Stomach (tissue), 9 donors: ENCODE measurements around the gene ERCC6L2. TPM values are rescaled to one million over a fixed set of nuclear protein-coding genes. Genes with fewer than 3 reads are reported as not detected.

Source experiments
- DNase-seq, 2 donors: peaks; one replicate each; pipeline versions ENCODE4 v3.0.0 to v3.0.0-alpha.2; 2013 to 2019
- H3K27ac ChIP-seq, 5 donors: fragments of 200-600 bp in 4 of 5; sonication (generic) in 4 of 5; one replicate each; pipeline ENCODE4 v1.5.1; 2013 to 2019; ENCODE audit warnings: mild to moderate bottlenecking in 1 of 5, moderate library complexity in 1 of 5
- H3K27me3 ChIP-seq, 3 donors: fragments of 200-600 bp; sonication (generic); one replicate each; pipeline ENCODE4 v1.5.1; 2017 to 2019; ENCODE audit warnings: mixed run types in 1 of 3
- H3K36me3 ChIP-seq, 4 donors: fragments of 200-600 bp; sonication (generic); 1 replicate in 3 of 4; 2 replicates in 1 of 4; pipeline ENCODE4 v1.5.1; 2016 to 2019
- H3K4me1 ChIP-seq, 4 donors: fragments of 200-600 bp; sonication (generic); one replicate each; pipeline ENCODE4 v1.5.1; 2016 to 2019
- H3K4me3 ChIP-seq, 4 donors: fragments of 200-600 bp; sonication (generic) in 3 of 4; one replicate each; pipeline ENCODE4 v1.5.1; 2016 to 2019; ENCODE audit warnings: mild to moderate bottlenecking in 1 of 4
- H3K9me3 ChIP-seq, 4 donors: fragments of 200-600 bp; sonication (generic); one replicate each; pipeline ENCODE4 v1.5.1; 2016 to 2019
- EP300 ChIP-seq: sonication (generic); formaldehyde crosslinking; IDR thresholded peaks from one replicate; pipeline ENCODE4 v1.6.1; 2017; ENCODE audit warnings: antibody characterized with exemption
- POLR2A ChIP-seq, 4 donors: fragments of 450-650 bp; IDR thresholded peaks; one replicate each; pipeline ENCODE4 v1.6.1; 2016; ENCODE audit warnings: antibody characterized with exemption in 4 of 4, control low read depth in 2 of 4, mild to moderate bottlenecking in 1 of 4, moderate library complexity in 1 of 4
- POLR2AphosphoS5 ChIP-seq, 3 donors: sonication (generic); formaldehyde crosslinking; IDR thresholded peaks; one replicate each; pipeline ENCODE4 v1.6.1; 2016; ENCODE audit warnings: antibody characterized with exemption in 3 of 3
- WGBS, 5 donors: extraction: QIAGEN DNeasy Blood & Tissue Kit in 3 of 5; methylation state at CpG; one replicate each; pipeline versions ENCODE4 v1.1.5 to v1.1.7; 2013 to 2018; 5-methylcytosine and 5-hydroxymethylcytosine counted together
- intact Hi-C: fragments of 100-400 bp; cut with DNase I; formaldehyde crosslinking; loops from one replicate; pipeline ENCODE4 v1.15.1; 2023; ENCODE audit warnings: low total_unique reads
- polyA plus RNA-seq, 3 donors: library from polyadenylated mRNA; stranded (reverse); fragments of 200-250 nt; gene quantifications; one replicate each; pipeline ENCODE4 v1.2.3, GENCODE V29; 2013
- total RNA-seq, 5 donors: library from RNA; depleted of rRNA; stranded (reverse); fragments of >200 nt; gene quantifications; one replicate each; pipeline versions ENCODE4 v1.1.0 to v1.2.3, GENCODE V29; 2014 to 2016
- TF ChIP-seq, protein P1 (sequence below), 7 experiments: fragments of 450-650 bp in 4 of 7; fragments of 200-600 bp in 3 of 7; sonication (generic) in 3 of 7; IDR thresholded peaks; one replicate each; pipeline ENCODE4 v1.5.1; 2016 to 2019; ENCODE audit warnings: antibody characterized with exemption in 7 of 7, control low read depth in 2 of 7, mild to moderate bottlenecking in 1 of 7
- donor health status: healthy with polysubstance abuse.
- donor health status: Bipolar disorder and iron deficiency.
- donor health status: healthy.

Gene ERCC6L2
- total and polyA plus RNA-seq, 8 donors, result 3.9 to 218 (median 34.1) TPM

DNA sequence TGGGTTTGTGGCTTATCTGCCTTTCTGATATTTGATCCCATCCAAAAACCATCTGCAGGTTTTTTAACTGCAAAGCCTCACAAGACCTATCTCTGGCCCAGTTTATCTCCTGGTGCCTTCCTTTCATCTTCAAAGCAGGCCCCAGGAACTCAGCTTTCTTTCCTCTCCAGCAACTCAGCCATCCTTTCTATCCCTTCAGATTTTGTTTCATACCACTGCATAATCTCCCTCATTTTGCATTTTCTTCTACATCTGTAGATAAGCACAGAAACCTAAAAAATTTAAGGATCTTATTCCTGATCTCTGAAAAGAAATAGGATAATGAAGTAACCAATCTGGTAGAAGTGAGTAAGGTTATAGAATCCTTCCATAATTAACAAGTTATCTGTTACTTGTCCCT is 19.5 kb upstream of the ERCC6L2 start:
- intact Hi-C loops, result no loop called here
- TF ChIP-seq POLR2AphosphoS5 (IDR thresholded peaks at IDR 0.05) (no peak), POLR2A (IDR thresholded peaks at IDR 0.05) (no peak), EP300 (no peak)
- TF ChIP-seq, protein P1, sequence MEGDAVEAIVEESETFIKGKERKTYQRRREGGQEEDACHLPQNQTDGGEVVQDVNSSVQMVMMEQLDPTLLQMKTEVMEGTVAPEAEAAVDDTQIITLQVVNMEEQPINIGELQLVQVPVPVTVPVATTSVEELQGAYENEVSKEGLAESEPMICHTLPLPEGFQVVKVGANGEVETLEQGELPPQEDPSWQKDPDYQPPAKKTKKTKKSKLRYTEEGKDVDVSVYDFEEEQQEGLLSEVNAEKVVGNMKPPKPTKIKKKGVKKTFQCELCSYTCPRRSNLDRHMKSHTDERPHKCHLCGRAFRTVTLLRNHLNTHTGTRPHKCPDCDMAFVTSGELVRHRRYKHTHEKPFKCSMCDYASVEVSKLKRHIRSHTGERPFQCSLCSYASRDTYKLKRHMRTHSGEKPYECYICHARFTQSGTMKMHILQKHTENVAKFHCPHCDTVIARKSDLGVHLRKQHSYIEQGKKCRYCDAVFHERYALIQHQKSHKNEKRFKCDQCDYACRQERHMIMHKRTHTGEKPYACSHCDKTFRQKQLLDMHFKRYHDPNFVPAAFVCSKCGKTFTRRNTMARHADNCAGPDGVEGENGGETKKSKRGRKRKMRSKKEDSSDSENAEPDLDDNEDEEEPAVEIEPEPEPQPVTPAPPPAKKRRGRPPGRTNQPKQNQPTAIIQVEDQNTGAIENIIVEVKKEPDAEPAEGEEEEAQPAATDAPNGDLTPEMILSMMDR (IDR thresholded peaks at IDR 0.05), result no peak
- H3K4me3 ChIP-seq, result no peak overlapping the region

DNA sequence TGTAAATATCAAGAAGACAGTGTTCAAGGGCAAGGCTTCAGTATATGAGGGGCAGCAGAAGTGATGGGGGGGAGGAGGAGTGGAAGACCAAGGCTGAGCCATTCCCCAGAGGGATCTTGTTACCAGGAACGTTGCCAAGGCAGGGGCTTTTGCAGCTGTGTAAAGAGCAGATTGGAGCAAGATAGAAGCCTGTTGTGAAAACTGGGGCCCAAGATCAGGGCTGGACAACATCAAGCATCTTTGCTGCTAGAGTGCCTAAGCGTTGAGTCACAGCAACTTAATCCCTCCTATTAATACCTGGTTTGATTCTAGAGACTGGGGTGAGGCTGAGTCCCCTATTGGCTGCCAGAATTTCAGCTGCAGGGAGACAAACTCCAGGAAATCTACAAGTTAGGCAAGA is 18.4 kb upstream of the ERCC6L2 start:
- peak overlapping the region in 3 of 5 donors; percentile 3 to 63 (median 6) for H3K27ac ChIP-seq
- peaks cover 0 to 26% (median 13%) of the 10 kb centered on the region in 4 donors for H3K4me1 ChIP-seq
- no peak overlapping the region for H3K4me3 ChIP-seq
- no peak for TF ChIP-seq EP300
- TF ChIP-seq POLR2AphosphoS5 (IDR thresholded peaks at IDR 0.05), result peak in 1 of 3 donors; percentile 39
- peak in 1 of 2 donors; percentile 79 for DNase-seq
- H3K36me3 ChIP-seq, result no peaks in the 10 kb centered on the region
- no peaks in the 10 kb centered on the region for H3K27me3 ChIP-seq
- peaks cover 0 to 3% (median 2%) of the 10 kb centered on the region in 4 donors for H3K9me3 ChIP-seq
- intact Hi-C loops, result no loop called here
- WGBS, 5 donors, result 36 to 53% (median 43%) methylated on average over 2 of the region's 2 CpGs

More for the DNA sequence above, 19.5 kb upstream of the ERCC6L2 start:
- Histone ChIP-seq H3K9me3 (no peaks in the 10 kb centered on the region), H3K36me3 (no peaks in the 10 kb centered on the region), H3K27ac (no peak overlapping the region), H3K4me1 (peaks cover 0 to 26% (median 13%) of the 10 kb centered on the region in 4 donors), H3K27me3 (no peaks in the 10 kb centered on the region)
- no peak for DNase-seq

DNA sequence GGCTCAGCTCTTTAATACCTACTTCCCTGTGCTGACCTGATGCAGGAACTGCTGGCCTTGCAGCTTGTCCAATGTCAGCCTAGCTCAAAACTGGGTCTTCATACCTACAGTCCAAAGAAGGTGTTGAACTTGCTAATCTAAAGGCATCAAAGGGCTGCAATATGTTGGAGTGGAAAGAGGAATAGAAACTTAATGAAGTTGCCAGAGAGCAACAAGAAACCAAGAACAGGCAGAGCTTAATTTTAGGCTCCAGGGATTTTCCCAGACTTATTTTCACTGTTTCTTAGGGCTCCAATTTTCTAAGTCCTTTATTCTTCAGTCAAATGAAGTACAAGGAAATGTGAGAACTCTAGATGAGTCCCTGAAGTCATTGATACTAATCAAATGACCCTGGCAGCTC is 17.6 kb upstream of the ERCC6L2 start:
- intact Hi-C loops, result no loop called here
- H3K27me3 ChIP-seq, result no peaks in the 10 kb centered on the region
- peaks cover 0 to 26% (median 13%) of the 10 kb centered on the region in 4 donors for H3K4me1 ChIP-seq
- H3K36me3 ChIP-seq, result no peaks in the 10 kb centered on the region
- no peak overlapping the region for H3K4me3 ChIP-seq
- H3K9me3 ChIP-seq, result peaks cover 0 to 11% (median 6%) of the 10 kb centered on the region in 4 donors
- no peak for DNase-seq
- TF ChIP-seq, protein P1 (IDR thresholded peaks at IDR 0.05), result no peak
- TF ChIP-seq POLR2AphosphoS5 (IDR thresholded peaks at IDR 0.05) (no peak), POLR2A (IDR thresholded peaks at IDR 0.05) (no peak), EP300 (no peak)
- peak overlapping the region in 3 of 5 donors; percentile 6 to 63 (median 30) for H3K27ac ChIP-seq

DNA sequence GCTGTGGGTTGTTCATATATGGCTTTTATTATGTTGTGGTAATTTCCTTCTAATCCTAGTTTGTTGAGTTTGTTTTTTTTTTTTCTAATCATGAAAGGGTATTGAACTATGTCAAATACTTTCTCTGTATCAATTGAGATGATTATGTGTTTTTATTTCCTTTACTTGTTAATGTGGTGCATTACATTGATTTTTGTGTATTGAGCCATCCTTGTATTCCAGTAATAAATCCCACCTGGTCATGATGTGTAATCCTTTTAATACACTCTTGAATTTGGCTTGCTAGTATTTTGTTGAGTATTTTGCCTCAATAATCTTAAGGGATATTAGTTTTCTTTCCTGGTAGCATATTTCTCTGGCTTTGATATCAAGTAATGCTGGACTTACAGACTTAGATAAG is 13.1 kb upstream of the ERCC6L2 start:
- H3K9me3 ChIP-seq, result peaks cover 0 to 15% (median 7%) of the 10 kb centered on the region in 4 donors
- H3K36me3 ChIP-seq, result no peaks in the 10 kb centered on the region
- H3K4me3 ChIP-seq, result no peak overlapping the region
- no peaks in the 10 kb centered on the region for H3K27me3 ChIP-seq
- TF ChIP-seq POLR2AphosphoS5 (IDR thresholded peaks at IDR 0.05) (no peak), POLR2A (IDR thresholded peaks at IDR 0.05) (no peak), EP300 (no peak)
- TF ChIP-seq, protein P1 (IDR thresholded peaks at IDR 0.05), result no peak
- DNase-seq, result no peak
- intact Hi-C loops, result no loop called here
- peaks cover 0 to 17% (median 9%) of the 10 kb centered on the region in 4 donors for H3K4me1 ChIP-seq
- no peak overlapping the region for H3K27ac ChIP-seq

DNA sequence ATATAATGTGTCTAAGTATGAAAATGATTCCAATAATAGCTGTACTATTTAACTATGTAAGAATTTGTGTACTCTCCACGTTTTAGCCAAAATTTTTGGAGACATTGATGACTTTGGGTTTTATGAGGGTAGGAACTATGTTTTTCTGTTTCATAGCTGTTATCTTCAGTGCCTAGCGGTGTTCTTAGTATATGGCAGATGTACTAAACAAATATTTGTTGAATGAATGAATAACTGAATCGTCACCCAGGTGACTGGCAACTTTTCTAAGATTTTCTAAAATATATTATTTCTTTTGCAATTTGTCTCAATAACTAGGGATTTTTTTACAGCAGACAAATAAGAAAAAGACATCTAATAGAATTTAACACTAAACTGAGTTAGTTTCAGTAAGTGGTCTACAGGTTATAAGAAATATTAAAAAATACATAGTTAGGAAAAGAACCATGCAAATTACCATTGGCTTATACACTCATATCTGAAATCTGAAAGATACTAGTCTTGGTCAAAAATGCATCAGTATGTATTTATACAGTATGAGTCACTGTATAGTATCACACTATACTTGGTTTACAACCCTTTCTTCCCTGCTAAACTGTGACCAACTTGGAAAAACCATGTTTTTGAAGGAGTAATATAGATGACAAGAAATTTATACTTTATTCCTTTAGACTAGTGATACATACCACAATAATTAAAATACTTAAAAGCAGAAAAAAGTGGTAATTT is 10.5 kb upstream of the ERCC6L2 start:
- no peak overlapping the region for H3K27ac ChIP-seq
- H3K9me3 ChIP-seq, result peaks cover 0 to 20% (median 7%) of the 10 kb centered on the region in 4 donors
- peaks cover 0 to 6% (median 3%) of the 10 kb centered on the region in 4 donors for H3K36me3 ChIP-seq
- no peak for DNase-seq
- TF ChIP-seq POLR2AphosphoS5 (IDR thresholded peaks at IDR 0.05) (no peak), EP300 (no peak), POLR2A (IDR thresholded peaks at IDR 0.05) (no peak)
- TF ChIP-seq, protein P1 (IDR thresholded peaks at IDR 0.05), result no peak
- H3K4me1 ChIP-seq, result no peaks in the 10 kb centered on the region
- intact Hi-C loops, result no loop called here
- 91 to 96% (median 94%) methylated on average over 3 of the region's 3 CpGs for WGBS, 5 donors
- H3K4me3 ChIP-seq, result no peak overlapping the region
- H3K27me3 ChIP-seq, result no peaks in the 10 kb centered on the region
